ENCODE results near the gene EPS8L3.
"Not testable (repeated sequence)": the region's sequence is repeated elsewhere in the genome, so short reads cannot be mapped to it uniquely, and the experiment has no call there.

EPS8L3 gene

GRCh38 chr1:109749221-109749620 lies 14.5 kb downstream of the EPS8L3 start:
- H3K4me3 Mint-ChIP-seq, result no peak overlapping the region
- H3K27ac Mint-ChIP-seq, result no peak overlapping the region
- H3K36me3 Mint-ChIP-seq (ENCODE audit: insufficient read depth), result no peaks in the 10 kb centered on the region
- H3K4me1 Mint-ChIP-seq (ENCODE audit: low read depth in 2 of 2), result no peaks in the 10 kb centered on the region
- ATAC-seq (replicated peaks) (no peak), DNase-seq (no peak)
- no peaks in the 10 kb centered on the region for H3K9me3 Mint-ChIP-seq
- peaks cover 62 to 77% of the 10 kb centered on the region in 2 donors for H3K27me3 Mint-ChIP-seq

- ATAC-seq (replicated peaks); H3K27ac Mint-ChIP-seq; DNase-seq; H3K4me1 Mint-ChIP-seq (ENCODE audit: low read depth in 2 of 2); H3K36me3 Mint-ChIP-seq (ENCODE audit: insufficient read depth); H3K9me3 Mint-ChIP-seq; H3K4me3 Mint-ChIP-seq: not testable (repeated sequence)
- H3K27me3 Mint-ChIP-seq, result peaks cover 62 to 77% of the 10 kb centered on the region in 2 donors
Measured at GRCh38 chr1:109748311-109748710, 15.4 kb downstream of the EPS8L3 start.

- no peaks in the 10 kb centered on the region for H3K9me3 Mint-ChIP-seq
- ATAC-seq (replicated peaks), result no peak
- peak within 1 kb of the TSS; percentile 61 to 64 for H3K4me3 Mint-ChIP-seq
- no peak for DNase-seq
- peak within 1 kb of the TSS in 1 of 2 donors; percentile 55 for H3K27ac Mint-ChIP-seq
- H3K4me1 Mint-ChIP-seq (ENCODE audit: low read depth in 2 of 2), result peaks cover 9 to 12% of the 10 kb centered on the region in 2 donors
- peaks cover 43 to 49% of the 10 kb centered on the region in 2 donors for H3K27me3 Mint-ChIP-seq
- H3K36me3 Mint-ChIP-seq (ENCODE audit: insufficient read depth), result no peaks in the 10 kb centered on the region
Measured at GRCh38 chr1:109740615-109741373, 22.9 kb downstream of the EPS8L3 start, which contains the start of gene GSTM3. TSS of gene GSTM3 (minus strand) at chr1:109741038. CDS start at chr1:109740287, 751 bp downstream.

- Mint-ChIP-seq H3K4me3 (peak overlapping the region; percentile 61 to 64), H3K4me1 (ENCODE audit: low read depth in 2 of 2) (peaks cover 9 to 12% of the 10 kb centered on the region in 2 donors), H3K9me3 (no peaks in the 10 kb centered on the region), H3K27me3 (peaks cover 39 to 41% of the 10 kb centered on the region in 2 donors), H3K27ac (peak overlapping the region in 1 of 2 donors; percentile 55), H3K36me3 (ENCODE audit: insufficient read depth) (no peaks in the 10 kb centered on the region)
- ATAC-seq (replicated peaks) (peak; percentile 95), DNase-seq (peak; percentile 62 to 73 (median 68))
Measured at GRCh38 chr1:109739738-109740614, 23.7 kb downstream of the EPS8L3 start.

- no peak for ATAC-seq (replicated peaks)
- peaks cover 43 to 49% of the 10 kb centered on the region in 2 donors for H3K27me3 Mint-ChIP-seq
- no peaks in the 10 kb centered on the region for H3K36me3 Mint-ChIP-seq (ENCODE audit: insufficient read depth)
- H3K27ac Mint-ChIP-seq, result no peak overlapping the region
- no peak for DNase-seq
- no peaks in the 10 kb centered on the region for H3K4me1 Mint-ChIP-seq (ENCODE audit: low read depth in 2 of 2)
- no peak overlapping the region for H3K4me3 Mint-ChIP-seq
- no peaks in the 10 kb centered on the region for H3K9me3 Mint-ChIP-seq
Measured at GRCh38 chr1:109733236-109733870, 30.4 kb downstream of the EPS8L3 start.

- no peaks in the 10 kb centered on the region for H3K9me3 Mint-ChIP-seq
- DNase-seq (no peak), ATAC-seq (replicated peaks) (no peak)
- no peak overlapping the region for H3K4me3 Mint-ChIP-seq
- H3K4me1 Mint-ChIP-seq (ENCODE audit: low read depth in 2 of 2), result no peaks in the 10 kb centered on the region
- H3K27ac Mint-ChIP-seq, result no peak overlapping the region
- no peaks in the 10 kb centered on the region for H3K36me3 Mint-ChIP-seq (ENCODE audit: insufficient read depth)
- peaks cover 34 to 44% of the 10 kb centered on the region in 2 donors for H3K27me3 Mint-ChIP-seq
Measured at GRCh38 chr1:109732390-109732881, 31.3 kb downstream of the EPS8L3 start.

- no peak overlapping the region for H3K27ac Mint-ChIP-seq
- H3K4me3 Mint-ChIP-seq, result no peak overlapping the region
- no peak for ATAC-seq (replicated peaks)
- DNase-seq, result no peak
- no peaks in the 10 kb centered on the region for H3K36me3 Mint-ChIP-seq (ENCODE audit: insufficient read depth)
- no peaks in the 10 kb centered on the region for H3K4me1 Mint-ChIP-seq (ENCODE audit: low read depth in 2 of 2)
- peaks cover 28 to 40% of the 10 kb centered on the region in 2 donors for H3K27me3 Mint-ChIP-seq
- H3K9me3 Mint-ChIP-seq, result no peaks in the 10 kb centered on the region
Measured at GRCh38 chr1:109730666-109731065, 33.1 kb downstream of the EPS8L3 start.

GRCh38 chr1:109728870-109729269 lies 34.9 kb downstream of the EPS8L3 start:
- Mint-ChIP-seq H3K4me1 (ENCODE audit: low read depth in 2 of 2) (no peaks in the 10 kb centered on the region), H3K27me3 (peaks cover 28 to 47% of the 10 kb centered on the region in 2 donors), H3K9me3 (no peaks in the 10 kb centered on the region), H3K4me3 (no peak overlapping the region), H3K27ac (no peak overlapping the region), H3K36me3 (ENCODE audit: insufficient read depth) (no peaks in the 10 kb centered on the region)
- DNase-seq (no peak), ATAC-seq (replicated peaks) (no peak)

GRCh38 chr1:109726728-109727373 lies 36.9 kb downstream of the EPS8L3 start:
- no peaks in the 10 kb centered on the region for H3K36me3 Mint-ChIP-seq (ENCODE audit: insufficient read depth)
- H3K4me3 Mint-ChIP-seq, result no peak overlapping the region
- DNase-seq, result no peak
- H3K27me3 Mint-ChIP-seq, result peaks cover 17 to 41% of the 10 kb centered on the region in 2 donors
- no peak overlapping the region for H3K27ac Mint-ChIP-seq
- no peaks in the 10 kb centered on the region for H3K9me3 Mint-ChIP-seq
- no peaks in the 10 kb centered on the region for H3K4me1 Mint-ChIP-seq (ENCODE audit: low read depth in 2 of 2)
- ATAC-seq (replicated peaks), result no peak

GRCh38 chr1:109726007-109726406 lies 37.7 kb downstream of the EPS8L3 start:
- H3K27ac Mint-ChIP-seq, result no peak overlapping the region

GRCh38 chr1:109725510-109725909 lies 38.2 kb downstream of the EPS8L3 start:
- Mint-ChIP-seq H3K9me3 (no peaks in the 10 kb centered on the region), H3K4me3 (no peak overlapping the region)
- no peak for ATAC-seq (replicated peaks)

More at GRCh38 chr1:109726007-109726406, 37.7 kb downstream of the EPS8L3 start:
- no peaks in the 10 kb centered on the region for H3K36me3 Mint-ChIP-seq (ENCODE audit: insufficient read depth)
- no peak for ATAC-seq (replicated peaks)
- no peak overlapping the region for H3K4me3 Mint-ChIP-seq
- H3K27me3 Mint-ChIP-seq, result peaks cover 10 to 37% of the 10 kb centered on the region in 2 donors
- no peaks in the 10 kb centered on the region for H3K4me1 Mint-ChIP-seq (ENCODE audit: low read depth in 2 of 2)
- no peak for DNase-seq
- no peaks in the 10 kb centered on the region for H3K9me3 Mint-ChIP-seq

GRCh38 chr1:109724933-109725332 lies 38.8 kb downstream of the EPS8L3 start:
- no peak overlapping the region for H3K27ac Mint-ChIP-seq
- H3K27me3 Mint-ChIP-seq, result peaks cover 6 to 36% of the 10 kb centered on the region in 2 donors
- DNase-seq (no peak), ATAC-seq (replicated peaks) (no peak)
- no peaks in the 10 kb centered on the region for H3K36me3 Mint-ChIP-seq (ENCODE audit: insufficient read depth)
- no peaks in the 10 kb centered on the region for H3K4me1 Mint-ChIP-seq (ENCODE audit: low read depth in 2 of 2)
- H3K4me3 Mint-ChIP-seq, result no peak overlapping the region
- no peaks in the 10 kb centered on the region for H3K9me3 Mint-ChIP-seq

More at GRCh38 chr1:109725510-109725909, 38.2 kb downstream of the EPS8L3 start:
- Mint-ChIP-seq H3K4me1 (ENCODE audit: low read depth in 2 of 2) (no peaks in the 10 kb centered on the region), H3K27me3 (peaks cover 6 to 37% of the 10 kb centered on the region in 2 donors), H3K27ac (no peak overlapping the region), H3K36me3 (ENCODE audit: insufficient read depth) (no peaks in the 10 kb centered on the region)
- DNase-seq, result no peak

Measured in effector memory CD8-positive, alpha-beta T cell (primary cell).